Activated T-cell treated with anti-CD3 and anti-CD28 coated beads for 48 hours (primary cell): ENCODE data around the gene NUP62.
"Not testable (repeated sequence)": the region's sequence is repeated elsewhere in the genome, so short reads cannot be mapped to it uniquely, and the experiment has no call there.

Experiments used
- DNase-seq: peaks from one replicate; pipeline ENCODE4 v3.0.0-alpha.2; 2020; ENCODE audit warnings: low read depth

The NUP62 gene, protein sequence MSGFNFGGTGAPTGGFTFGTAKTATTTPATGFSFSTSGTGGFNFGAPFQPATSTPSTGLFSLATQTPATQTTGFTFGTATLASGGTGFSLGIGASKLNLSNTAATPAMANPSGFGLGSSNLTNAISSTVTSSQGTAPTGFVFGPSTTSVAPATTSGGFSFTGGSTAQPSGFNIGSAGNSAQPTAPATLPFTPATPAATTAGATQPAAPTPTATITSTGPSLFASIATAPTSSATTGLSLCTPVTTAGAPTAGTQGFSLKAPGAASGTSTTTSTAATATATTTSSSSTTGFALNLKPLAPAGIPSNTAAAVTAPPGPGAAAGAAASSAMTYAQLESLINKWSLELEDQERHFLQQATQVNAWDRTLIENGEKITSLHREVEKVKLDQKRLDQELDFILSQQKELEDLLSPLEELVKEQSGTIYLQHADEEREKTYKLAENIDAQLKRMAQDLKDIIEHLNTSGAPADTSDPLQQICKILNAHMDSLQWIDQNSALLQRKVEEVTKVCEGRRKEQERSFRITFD

GRCh38 chr19:49929121-49929610, at the start of gene NUP62, which contains the start of gene ATF5:
Gene NUP62, minus strand, starts transcription at chr19:49929504. Its CDS starts 19,697 bp downstream, at chr19:49909807.
Gene ATF5, plus strand, starts transcription at chr19:49929205. Its CDS starts 1,646 bp downstream, at chr19:49930851.
- DNase-seq: peak; percentile 91

DNA sequence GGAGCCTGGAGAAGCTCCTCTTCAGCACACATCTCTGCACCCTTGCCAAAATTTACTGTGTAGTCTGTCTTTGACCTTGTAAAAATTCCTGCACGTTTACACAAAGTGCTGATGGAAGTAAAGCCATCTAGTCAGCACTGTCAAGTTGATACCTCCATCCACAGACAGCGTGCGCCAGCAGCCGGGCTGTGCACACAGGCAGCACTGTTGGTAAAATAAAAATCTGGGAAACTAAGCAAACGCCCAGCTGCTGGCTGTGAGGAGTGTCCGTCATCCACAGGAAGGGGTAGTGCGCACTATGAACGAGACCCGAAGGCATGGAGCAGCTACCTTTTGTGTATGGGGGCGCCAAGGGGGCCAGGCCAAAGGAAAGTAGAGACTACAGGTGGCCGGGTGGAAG, 49.0 kb upstream of the NUP62 start:
- DNase-seq: no peak

GRCh38 chr19:49977881-49978280, 48.6 kb upstream of the NUP62 start:
- DNase-seq: no peak

DNA sequence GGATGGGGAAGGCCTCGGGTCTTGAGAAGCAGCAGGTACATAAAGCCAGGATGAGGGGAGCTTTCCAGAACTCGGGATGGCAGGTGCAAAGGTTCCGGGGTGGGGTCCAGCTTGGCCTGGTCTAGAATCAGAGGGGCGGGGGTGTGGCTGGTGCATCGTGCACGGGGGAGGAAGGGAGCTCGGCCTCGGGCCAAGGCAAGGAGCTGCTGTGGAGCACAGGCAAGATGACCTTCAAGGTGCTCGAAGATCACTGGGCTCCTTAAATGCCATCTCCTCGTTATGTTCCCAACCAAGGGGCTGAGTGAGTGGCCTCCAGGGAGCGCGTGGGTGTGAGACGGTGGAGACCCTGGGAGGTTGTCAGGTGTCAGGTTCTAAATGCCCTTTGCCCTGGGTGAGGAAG, 47.8 kb upstream of the NUP62 start:
- no peak for DNase-seq

DNA sequence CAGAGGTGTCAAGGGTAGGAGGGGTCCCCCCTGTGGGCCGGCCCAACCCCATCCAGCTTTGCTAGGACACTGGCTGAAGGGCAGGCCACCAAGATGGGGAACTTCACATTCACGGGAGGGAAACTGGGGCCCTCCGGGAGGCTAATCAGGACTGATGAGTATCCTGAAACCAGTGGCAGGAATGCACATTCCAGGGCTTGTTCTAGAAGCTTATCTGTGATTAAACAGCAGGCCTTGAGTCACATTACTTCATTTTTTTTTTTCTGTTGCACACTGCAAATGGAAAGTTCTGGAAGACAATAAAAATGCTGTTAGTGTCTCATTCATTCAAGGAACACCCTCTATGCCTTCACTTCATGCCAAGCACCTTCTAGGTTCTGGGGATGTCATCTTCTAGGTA, 47.2 kb upstream of the NUP62 start:
- no peak for DNase-seq

GRCh38 chr19:49975051-49975450, 45.7 kb upstream of the NUP62 start:
- DNase-seq: no peak

DNA sequence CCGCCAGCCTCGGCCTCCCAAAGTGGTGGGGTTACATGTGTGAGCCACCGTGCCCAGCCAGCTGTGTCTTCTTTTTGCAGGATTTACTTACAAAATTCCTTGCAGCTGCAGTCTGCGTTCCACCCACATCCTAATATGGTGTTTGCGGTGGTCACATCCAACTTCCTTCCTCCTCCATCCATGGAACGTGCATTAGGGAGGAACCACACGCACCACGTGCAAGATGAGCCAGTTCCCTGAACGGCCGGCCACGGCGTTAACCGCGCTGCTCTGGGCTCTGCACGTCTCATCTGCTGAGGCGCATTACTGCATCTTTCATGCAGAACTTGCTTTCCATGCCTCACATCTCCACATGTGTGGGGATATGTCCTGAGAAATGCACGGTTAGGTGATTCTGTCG, 44.7 kb upstream of the NUP62 start:
- no peak for DNase-seq

DNA sequence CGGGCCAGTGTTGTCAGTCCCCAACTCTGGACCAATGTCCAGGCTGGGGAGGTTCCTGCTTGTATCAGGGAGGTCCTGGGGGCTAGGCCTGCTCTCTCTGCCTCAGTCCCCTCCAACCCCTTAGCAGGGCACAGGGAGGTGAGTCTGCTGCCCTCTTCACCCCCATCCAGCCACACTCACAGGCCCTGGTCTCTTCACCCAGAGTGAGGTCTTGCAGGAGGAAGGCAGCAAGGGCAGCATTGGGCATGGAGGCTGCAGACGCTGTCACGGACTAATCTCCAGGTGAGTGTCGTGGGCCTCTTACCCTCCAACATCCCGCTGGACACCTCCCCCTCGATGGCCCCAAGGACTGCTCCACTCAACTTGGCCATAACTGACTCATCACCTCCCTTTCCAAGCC, 43.5 kb upstream of the NUP62 start:
- no peak for DNase-seq

- no peak for DNase-seq
These were observed 42.7 kb upstream of the NUP62 start for GRCh38 chr19:49971991-49972411.

- DNase-seq: not testable (repeated sequence)
These were observed 40.1 kb upstream of the NUP62 start for GRCh38 chr19:49969355-49969754.

GRCh38 chr19:49968279-49968922, 39.1 kb upstream of the NUP62 start:
- no peak for DNase-seq

DNA sequence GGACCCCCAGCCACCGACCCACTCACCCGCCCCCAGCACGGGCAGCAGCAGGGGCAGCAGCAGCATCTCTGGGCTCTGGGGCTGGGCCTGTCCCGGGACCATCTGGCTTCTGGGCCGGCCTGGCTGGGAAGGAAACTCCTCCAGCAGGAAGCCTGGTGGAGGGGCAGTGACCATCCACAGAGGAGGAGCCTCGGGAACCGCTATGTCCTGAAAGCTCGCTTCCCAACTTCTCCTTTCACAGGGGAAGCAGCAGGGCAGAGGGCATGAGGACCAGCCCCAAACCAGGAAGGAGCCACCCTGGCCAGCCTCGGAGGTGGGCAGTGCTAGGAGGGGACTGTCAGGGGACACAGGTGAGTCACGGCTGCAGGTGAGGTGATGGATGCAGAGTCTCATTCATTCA, 31.7 kb upstream of the NUP62 start, which contains the start of gene SIGLEC11:
TSS of gene SIGLEC11 (minus strand) at position 193 of the 400 bp plus-strand sequence. CDS start at position 102, 91 bp downstream.
- not testable (repeated sequence) for DNase-seq

GRCh38 chr19:49959892-49960291, 30.6 kb upstream of the NUP62 start:
- DNase-seq: not testable (repeated sequence)

DNA sequence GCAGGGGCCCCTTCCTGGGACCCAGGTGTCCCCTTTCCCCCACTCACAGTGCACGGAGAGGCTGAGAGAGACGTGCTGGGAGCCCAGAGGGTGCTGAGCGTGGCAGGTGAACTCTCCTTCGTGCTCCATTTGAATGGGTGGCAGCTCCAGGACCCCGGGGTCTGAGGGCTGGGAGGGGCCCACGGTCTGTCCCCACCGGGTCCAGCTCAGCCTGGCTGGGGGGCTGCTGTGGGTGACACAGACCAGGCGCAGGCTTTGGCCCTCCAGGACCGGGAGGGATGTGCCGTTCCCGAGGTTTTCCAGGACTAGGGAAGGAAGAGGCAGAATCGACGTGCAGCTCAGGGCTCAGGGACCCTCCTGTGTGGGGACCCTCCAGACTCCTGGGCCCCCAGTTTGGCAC, 29.3 kb upstream of the NUP62 start:
- DNase-seq: not testable (repeated sequence)

GRCh38 chr19:49958144-49958543, 28.8 kb upstream of the NUP62 start:
- not testable (repeated sequence) for DNase-seq

GRCh38 chr19:49957262-49957915, 28.1 kb upstream of the NUP62 start:
- DNase-seq: no peak

DNA sequence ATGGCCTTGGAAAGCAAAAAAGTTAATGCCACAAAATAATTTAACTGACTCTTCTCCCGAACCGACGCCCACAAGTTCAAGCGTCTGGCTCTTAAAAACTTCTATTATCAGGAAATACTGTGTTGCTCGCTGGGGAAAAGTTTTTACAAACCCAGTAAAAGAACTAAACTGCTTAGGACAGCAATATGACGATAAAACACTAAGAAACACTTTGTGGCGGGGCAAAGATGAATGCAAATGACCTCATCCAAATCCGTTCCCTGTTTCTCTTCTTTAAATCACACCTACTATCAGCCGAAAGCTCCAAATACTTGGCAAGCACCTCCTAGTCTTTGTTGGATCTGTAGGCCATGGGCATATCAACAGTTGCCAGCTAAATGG, 26.8 kb upstream of the NUP62 start:
- DNase-seq: no peak

DNA sequence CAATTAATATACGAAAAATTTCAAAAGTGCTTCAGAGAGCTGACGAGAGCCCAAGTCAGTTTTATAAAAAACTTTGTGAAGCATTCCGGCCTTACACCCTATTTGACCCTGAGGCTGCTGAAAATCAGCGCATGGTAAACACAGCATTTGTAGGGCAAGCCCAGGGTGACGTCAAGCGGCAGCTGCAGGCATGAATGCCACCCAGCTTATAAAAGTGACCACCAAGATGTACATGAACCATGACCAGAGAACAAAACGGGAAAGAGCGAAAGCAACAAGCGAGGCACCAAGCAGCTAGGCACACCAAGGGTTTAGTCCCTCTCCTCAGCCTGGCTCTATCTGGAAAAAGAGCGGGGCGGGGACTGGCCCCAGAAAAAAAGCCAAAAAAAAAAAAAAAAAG, 25.6 kb upstream of the NUP62 start:
- no peak for DNase-seq

GRCh38 chr19:49954092-49954829, 25.0 kb upstream of the NUP62 start:
- DNase-seq: no peak

DNA sequence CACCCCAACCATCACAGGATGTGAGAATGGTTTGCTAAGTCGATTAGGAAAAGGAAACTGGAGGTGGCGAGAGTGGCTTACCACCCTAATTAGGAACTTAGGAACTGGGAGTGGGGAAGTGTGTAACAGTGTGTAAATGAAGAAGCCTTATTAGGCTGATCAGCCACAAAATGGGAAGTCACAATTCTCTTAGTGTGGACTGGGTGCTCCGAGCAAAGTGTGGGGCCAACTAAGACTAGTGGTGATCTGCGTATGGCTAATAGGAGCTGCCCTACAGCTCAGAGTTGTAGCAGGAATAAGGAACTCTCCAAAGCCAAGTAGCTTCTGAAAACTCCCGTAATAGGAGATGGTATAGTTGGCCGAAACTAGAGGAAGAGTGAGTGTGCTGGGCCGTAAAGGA, 24.1 kb upstream of the NUP62 start:
- no peak for DNase-seq

DNA sequence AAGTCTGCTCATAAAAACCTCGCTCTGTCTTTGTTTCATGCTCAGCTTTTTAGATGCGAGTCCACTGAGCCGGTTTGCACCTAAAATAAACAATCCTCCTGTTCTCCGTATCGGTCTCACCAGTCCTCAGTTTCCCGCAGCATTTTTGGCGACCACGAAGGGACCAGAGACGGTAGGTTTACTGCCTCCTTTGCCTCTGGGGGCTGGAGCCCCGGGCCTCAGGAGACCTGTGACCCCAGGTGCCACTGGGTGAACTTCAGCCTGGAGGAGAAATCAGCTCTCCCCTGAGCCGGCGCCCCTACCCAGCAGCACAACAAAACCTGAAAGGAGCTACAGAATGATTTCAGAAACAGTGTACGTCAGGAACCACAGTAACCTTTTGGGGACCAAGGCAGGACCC, 23.6 kb upstream of the NUP62 start:
- DNase-seq: no peak

GRCh38 chr19:49952479-49952836, 23.2 kb upstream of the NUP62 start:
- DNase-seq: no peak
